Activated naive CD8-positive, alpha-beta T cell treated with anti-CD3 and anti-CD28 coated beads, Interleukin-2, amount 10 ng/mL, durations not matched to agents 7 days and 5 days (primary cell): Measurements from ENCODE around the gene IL3RA. TPM values are rescaled to one million over a fixed set of nuclear protein-coding genes. Genes with fewer than 3 reads are reported as not detected.
"Not testable (repeated sequence)": the region's sequence is repeated elsewhere in the genome, so short reads cannot be mapped to it uniquely, and the experiment has no call there.

Source experiments
- ATAC-seq: fragments of 150-1000 bp; cut with Tn5 transposase; one replicate; pipeline ENCODE4 v1.10.0; 2021; ENCODE audit warnings: low read depth, moderate library complexity
- POLR2A ChIA-PET: fragments of 350-600 bp; sonication (Branson Sonifier 250); formaldehyde crosslinking; loops from one replicate; lab custom pipeline; 2021; ENCODE audit warnings: antibody characterized with exemption; lab: Charles Lee
- DNase-seq: peaks from one replicate; pipeline ENCODE4 v3.0.0; 2021
- H3K27ac Mint-ChIP-seq: one replicate; pipeline ENCODE4 v1.8.0; 2022; ENCODE audit warnings: mild to moderate bottlenecking, mixed read lengths
- H3K27me3 Mint-ChIP-seq: one replicate; pipeline ENCODE4 v1.8.0; 2022; ENCODE audit warnings: mild to moderate bottlenecking, moderate library complexity, mixed read lengths
- H3K36me3 Mint-ChIP-seq: one replicate; pipeline ENCODE4 v1.8.0; 2021; ENCODE audit warnings: mild to moderate bottlenecking, mixed read lengths
- H3K4me1 Mint-ChIP-seq: one replicate; pipeline ENCODE4 v1.8.0; 2021; ENCODE audit warnings: mixed read lengths
- H3K4me3 Mint-ChIP-seq: one replicate; pipeline ENCODE4 v1.8.0; 2022; ENCODE audit warnings: mild to moderate bottlenecking, moderate library complexity, mixed read lengths
- H3K9me3 Mint-ChIP-seq: one replicate; pipeline ENCODE4 v1.8.0; 2021; ENCODE audit warnings: mixed read lengths
- total RNA-seq, 2 experiments: library from RNA; stranded (reverse); gene quantifications; one replicate each; pipeline ENCODE4 v1.2.3, GENCODE V29; 2021

Gene IL3RA
- total RNA-seq, 2 experiments from 2014 or later, result 0.17 to 0.77 TPM

DNA sequence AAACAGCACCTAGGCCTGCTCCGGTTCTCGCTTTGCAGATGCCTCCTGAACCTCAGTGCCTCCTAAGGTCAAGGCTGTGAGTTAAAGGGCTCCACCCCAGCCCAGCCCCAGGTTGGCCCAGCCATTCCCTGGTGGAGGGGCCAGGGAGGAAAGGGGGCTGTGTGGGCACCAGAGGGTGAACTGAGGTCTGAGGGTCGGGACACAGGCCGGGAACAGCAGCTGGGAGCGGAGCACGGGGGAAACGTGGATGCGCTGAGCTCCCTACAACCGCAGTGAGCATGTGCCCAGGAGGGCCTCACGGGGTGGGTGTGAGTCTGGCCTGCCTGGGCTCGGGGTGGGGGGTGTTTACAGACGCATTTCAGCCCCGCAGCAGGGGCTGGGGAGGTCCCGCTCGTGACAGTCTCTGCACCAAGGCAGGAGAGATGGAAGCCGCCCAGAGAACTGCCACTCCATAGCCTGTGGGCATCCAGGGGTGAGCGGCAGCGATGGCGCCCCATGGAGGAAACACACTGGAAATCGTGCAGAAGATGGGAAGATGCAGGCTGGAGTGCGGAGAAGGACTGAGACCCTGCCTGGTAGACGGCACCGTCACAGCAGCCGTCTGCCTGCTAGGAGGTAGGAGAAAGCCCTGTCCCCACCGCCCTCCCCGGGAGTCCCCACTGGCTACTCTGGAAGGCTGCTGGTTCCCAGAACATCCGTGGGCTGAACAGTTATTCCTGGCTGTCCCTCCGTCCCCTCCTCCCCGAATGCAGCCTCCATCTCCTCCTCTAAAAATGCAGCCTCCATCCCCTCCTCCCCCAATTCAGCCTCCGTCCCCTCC is 65.2 kb downstream of the IL3RA start:
- Mint-ChIP-seq H3K27me3 (no peaks in the 10 kb centered on the region), H3K36me3 (peaks cover 4% of the 10 kb centered on the region), H3K27ac (no peak overlapping the region), H3K9me3 (no peaks in the 10 kb centered on the region), H3K4me1 (no peaks in the 10 kb centered on the region), H3K4me3 (no peak overlapping the region)
- ATAC-seq (no peak), DNase-seq (peak; percentile 26)
- POLR2A ChIA-PET, result no interaction called here

DNA sequence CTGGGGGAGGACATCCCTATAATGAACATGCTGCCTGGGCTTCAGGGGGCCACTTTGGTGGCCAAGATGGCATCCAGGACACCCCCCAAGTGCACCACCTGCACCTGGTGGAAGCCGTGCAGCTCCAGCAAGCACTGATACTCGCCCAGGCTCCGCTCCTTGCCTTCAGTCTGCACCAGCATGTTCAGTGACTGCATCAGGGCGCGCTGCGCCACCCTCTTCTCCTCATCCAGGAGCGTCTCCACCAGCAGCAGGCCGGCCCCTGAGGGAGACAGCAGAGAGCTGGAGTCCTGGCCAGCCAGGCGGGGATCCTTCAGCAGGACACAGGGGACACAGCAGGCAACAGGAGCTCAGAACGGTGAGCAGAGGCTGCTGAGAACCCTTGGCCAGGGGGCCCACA is 66.6 kb downstream of the IL3RA start:
- Mint-ChIP-seq H3K4me1 (no peaks in the 10 kb centered on the region), H3K27me3 (no peaks in the 10 kb centered on the region), H3K4me3 (no peak overlapping the region), H3K36me3 (peaks cover 4% of the 10 kb centered on the region), H3K27ac (no peak overlapping the region), H3K9me3 (no peaks in the 10 kb centered on the region)
- no peak for ATAC-seq
- POLR2A ChIA-PET, result no interaction called here
- DNase-seq, result peak; percentile 18

DNA sequence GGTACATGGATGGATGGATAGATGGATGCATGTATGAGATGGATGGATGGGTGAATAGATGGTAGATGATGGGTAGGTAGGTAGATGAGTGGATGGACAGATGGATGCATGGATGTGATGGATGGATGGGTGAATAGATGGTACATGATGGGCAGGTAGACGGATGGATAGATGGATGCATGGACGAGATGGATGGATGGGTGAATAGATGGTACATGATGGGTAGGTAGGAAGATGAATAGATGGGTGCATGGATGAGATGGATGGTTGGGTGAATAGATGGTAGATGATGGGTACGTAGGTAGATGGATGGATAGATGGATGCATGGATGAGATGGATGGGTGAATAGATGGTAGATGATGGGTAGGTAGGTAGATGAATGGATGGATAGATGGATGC is 67.3 kb downstream of the IL3RA start:
- POLR2A ChIA-PET, ATAC-seq, H3K27me3 Mint-ChIP-seq, H3K27ac Mint-ChIP-seq, H3K4me1 Mint-ChIP-seq, H3K9me3 Mint-ChIP-seq, H3K4me3 Mint-ChIP-seq, DNase-seq, H3K36me3 Mint-ChIP-seq: not testable (repeated sequence)

DNA sequence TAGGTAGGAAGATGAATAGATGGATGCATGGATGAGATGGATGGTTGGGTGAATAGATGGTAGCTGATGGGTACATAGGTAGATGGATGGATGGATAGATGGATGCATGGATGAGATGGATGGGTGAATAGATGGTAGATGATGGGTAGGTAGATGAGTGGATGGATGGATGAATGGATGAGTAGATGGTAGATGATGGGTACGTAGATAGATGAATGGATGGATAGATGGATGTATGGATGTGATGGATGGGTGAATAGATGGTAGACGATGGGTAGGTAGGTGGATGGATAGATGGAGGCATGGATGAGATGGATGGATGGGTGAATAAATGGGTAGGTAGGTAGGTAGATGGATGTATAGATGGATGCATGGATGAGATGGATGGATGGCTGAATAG is 69.2 kb downstream of the IL3RA start:
- H3K4me1 Mint-ChIP-seq, POLR2A ChIA-PET, H3K4me3 Mint-ChIP-seq, DNase-seq, H3K9me3 Mint-ChIP-seq, H3K27me3 Mint-ChIP-seq, H3K27ac Mint-ChIP-seq, ATAC-seq, H3K36me3 Mint-ChIP-seq: not testable (repeated sequence)

DNA sequence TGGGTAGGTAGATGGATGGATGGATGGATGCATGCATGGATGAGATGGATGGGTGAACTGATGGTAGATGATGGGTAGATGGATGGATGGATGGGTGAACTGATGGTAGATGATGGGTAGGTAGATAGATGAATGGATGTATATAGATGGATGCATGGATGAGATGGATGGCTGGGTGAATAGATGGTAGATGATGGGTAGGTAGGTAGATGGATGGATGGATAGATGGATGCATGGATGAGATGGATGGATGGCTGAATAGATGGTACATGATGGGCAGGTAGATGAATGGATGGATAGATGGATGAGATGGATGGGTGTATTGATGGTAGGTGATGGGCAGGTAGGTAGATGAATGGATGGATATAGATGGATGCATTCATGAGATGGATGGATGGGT is 70.5 kb downstream of the IL3RA start:
- POLR2A ChIA-PET, result no interaction called here
- no peak for ATAC-seq
- Mint-ChIP-seq H3K36me3 (peaks cover 2% of the 10 kb centered on the region), H3K4me3 (no peak overlapping the region), H3K27ac (no peak overlapping the region), H3K9me3 (no peaks in the 10 kb centered on the region), H3K27me3 (no peaks in the 10 kb centered on the region), H3K4me1 (no peaks in the 10 kb centered on the region)
- DNase-seq, result no peak

DNA sequence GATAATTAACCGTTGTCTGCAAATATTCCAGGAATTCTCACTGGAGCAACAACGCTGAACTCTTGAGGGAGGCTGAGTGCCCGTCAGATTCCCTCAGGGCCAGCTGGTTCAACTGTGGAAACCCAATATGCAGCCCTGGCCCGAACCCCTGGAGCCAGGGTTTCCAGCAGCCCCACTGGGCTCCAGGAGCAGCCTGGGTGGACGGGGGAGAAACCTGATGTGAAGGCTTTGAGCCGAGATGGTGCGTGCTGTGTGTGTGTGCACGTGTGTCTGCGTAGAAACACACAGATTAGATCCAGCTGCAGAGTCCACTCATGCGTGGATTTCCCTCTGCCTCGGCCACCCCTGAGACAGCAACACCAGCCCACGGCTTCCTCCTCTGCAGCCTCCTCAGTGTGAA is 74.7 kb downstream of the IL3RA start:
- POLR2A ChIA-PET, result no interaction called here
- Mint-ChIP-seq H3K9me3 (no peaks in the 10 kb centered on the region), H3K27me3 (no peaks in the 10 kb centered on the region), H3K4me3 (no peak overlapping the region), H3K27ac (no peak overlapping the region), H3K36me3 (peaks cover 16% of the 10 kb centered on the region), H3K4me1 (no peaks in the 10 kb centered on the region)
- ATAC-seq (no peak), DNase-seq (peak; percentile 14)

DNA sequence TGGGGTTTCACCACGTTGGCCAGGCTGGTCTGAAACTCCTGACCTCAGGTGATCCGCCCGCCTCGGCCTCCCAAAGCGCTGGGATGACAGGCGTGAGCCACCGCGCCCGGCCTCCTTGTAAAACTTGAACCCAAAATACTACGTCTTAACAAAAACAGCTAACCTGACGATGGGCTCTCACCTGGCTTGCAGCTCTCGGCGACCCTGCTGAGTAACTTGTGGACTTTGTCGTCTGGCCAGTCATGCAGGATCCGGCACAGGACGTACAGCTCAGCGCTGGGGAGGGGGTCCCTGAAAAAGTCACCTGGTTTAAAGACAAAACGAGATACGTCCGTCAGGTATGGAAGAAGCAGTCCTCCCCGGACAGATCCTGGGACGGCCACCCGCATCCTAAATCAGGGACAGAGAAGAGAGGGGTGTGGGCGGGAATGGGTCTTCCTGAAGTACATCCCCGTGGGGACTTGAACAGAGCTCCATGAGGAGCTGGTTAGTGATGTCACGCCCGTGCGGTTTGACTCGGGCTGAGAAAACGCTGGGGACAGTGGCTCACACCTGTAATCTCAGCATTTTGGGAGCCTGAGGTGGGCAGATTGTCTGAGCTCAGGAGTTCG is 76.1 kb downstream of the IL3RA start:
- Mint-ChIP-seq H3K27me3 (no peaks in the 10 kb centered on the region), H3K27ac (no peak overlapping the region), H3K4me3 (no peak overlapping the region), H3K36me3 (peaks cover 16% of the 10 kb centered on the region), H3K4me1 (no peaks in the 10 kb centered on the region), H3K9me3 (no peaks in the 10 kb centered on the region)
- ATAC-seq (no peak), DNase-seq (peak; percentile 20)
- POLR2A ChIA-PET, result no interaction called here

DNA sequence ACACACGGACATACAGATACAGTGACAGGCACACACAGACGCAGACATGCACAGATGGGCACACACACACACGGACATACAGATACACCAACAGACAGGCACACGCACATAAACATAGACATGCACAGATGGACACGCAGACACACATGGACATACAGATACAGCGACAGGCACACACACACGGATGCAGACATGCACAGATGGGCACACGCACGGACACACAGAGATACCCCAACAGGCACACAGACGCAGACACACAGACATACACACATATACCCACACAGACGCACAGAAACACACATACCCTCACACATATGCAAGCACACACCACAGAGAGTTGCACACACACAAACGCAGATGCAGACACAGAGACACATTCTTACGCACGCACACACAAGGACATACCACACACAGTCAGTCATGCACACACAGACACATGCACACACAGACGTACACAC is 79.8 kb downstream of the IL3RA start:
- Mint-ChIP-seq H3K4me1 (peaks cover 5% of the 10 kb centered on the region), H3K4me3 (no peak overlapping the region), H3K27ac (no peak overlapping the region), H3K9me3 (peaks cover 3% of the 10 kb centered on the region), H3K36me3 (peaks cover 34% of the 10 kb centered on the region), H3K27me3 (no peaks in the 10 kb centered on the region)
- DNase-seq, result peak; percentile 11
- POLR2A ChIA-PET, result no interaction called here
- no peak for ATAC-seq

DNA sequence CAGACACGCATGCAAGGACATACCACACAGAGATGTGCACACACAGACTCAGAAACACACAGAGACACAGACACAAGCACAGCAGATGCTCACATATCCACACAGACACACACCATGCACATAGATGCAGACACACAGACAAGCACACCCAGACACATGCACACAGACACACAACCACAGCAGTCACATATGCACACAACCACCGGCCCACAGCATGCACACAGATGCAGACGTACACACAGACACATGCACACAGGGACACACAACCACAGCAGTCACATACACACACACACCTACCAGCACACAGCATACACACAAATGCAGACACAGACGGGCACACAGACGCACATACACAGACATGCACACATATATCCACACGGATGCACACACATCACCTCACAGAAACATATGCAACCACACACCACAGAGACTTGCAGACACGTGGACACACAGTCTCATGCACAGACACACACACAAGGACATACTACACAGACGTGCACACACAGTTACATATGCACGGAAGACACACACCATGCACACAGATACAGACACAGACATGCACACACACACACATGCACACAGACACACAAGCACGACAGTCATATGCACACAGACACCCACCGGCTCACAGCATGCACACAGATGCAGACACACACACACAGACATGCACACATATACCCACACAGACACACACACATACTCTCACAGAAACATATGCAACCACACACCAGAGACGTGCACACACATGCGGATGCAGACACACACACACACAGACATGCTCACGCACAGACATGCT is 80.6 kb downstream of the IL3RA start:
- POLR2A ChIA-PET, result no interaction called here
- DNase-seq, result peak; percentile 7
- H3K27me3 Mint-ChIP-seq, result no peaks in the 10 kb centered on the region
- peaks cover 6% of the 10 kb centered on the region for H3K9me3 Mint-ChIP-seq
- peaks cover 42% of the 10 kb centered on the region for H3K36me3 Mint-ChIP-seq
- H3K4me1 Mint-ChIP-seq, result peaks cover 6% of the 10 kb centered on the region
- H3K27ac Mint-ChIP-seq, result no peak overlapping the region
- no peak for ATAC-seq
- no peak overlapping the region for H3K4me3 Mint-ChIP-seq

DNA sequence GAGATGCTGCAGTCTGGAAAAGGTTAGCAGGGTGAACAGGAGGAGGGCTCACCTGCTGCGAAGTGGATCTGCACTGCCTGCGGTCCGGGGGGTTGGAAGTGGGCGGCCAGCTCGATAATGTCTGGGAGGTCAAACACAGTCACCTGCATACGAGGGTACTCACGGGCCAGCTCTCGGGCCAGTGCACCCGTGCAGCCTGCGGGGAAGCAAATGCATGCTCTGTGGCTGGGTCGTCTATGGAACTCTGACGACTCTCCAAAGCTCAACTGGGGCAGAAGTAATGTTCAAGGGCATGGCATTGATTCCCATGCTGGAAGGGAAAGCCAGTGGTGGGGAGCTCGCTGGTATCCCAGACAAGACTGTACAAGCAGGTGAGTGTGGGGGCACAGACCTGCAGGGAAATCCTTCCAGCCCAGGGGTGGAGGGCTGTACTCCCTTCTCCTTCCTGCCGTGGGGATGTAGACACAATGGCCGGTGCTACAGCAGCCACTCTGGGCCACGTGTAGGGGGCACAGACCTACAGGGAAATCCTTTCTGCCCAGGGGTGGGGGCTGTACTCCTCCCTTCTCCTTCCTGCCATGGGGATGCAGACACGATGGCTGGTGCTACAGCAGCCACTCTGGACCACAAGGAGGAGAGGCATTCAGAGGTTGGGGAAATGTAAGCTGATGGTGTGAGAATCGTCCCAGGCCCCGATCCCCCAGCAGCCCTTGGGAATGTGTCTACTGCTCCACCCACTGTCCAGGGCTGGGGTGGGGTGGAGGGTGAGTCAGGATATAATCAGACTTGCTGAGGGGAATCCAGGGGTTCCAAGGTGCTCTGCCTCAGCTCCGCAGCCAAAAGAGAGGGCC is 81.6 kb downstream of the IL3RA start:
- POLR2A ChIA-PET, result no interaction called here
- H3K4me1 Mint-ChIP-seq, result peaks cover 6% of the 10 kb centered on the region
- DNase-seq, result peak; percentile 20
- no peak overlapping the region for H3K27ac Mint-ChIP-seq
- no peak overlapping the region for H3K4me3 Mint-ChIP-seq
- H3K9me3 Mint-ChIP-seq, result peaks cover 8% of the 10 kb centered on the region
- no peaks in the 10 kb centered on the region for H3K27me3 Mint-ChIP-seq
- H3K36me3 Mint-ChIP-seq, result peaks cover 47% of the 10 kb centered on the region
- no peak for ATAC-seq

DNA sequence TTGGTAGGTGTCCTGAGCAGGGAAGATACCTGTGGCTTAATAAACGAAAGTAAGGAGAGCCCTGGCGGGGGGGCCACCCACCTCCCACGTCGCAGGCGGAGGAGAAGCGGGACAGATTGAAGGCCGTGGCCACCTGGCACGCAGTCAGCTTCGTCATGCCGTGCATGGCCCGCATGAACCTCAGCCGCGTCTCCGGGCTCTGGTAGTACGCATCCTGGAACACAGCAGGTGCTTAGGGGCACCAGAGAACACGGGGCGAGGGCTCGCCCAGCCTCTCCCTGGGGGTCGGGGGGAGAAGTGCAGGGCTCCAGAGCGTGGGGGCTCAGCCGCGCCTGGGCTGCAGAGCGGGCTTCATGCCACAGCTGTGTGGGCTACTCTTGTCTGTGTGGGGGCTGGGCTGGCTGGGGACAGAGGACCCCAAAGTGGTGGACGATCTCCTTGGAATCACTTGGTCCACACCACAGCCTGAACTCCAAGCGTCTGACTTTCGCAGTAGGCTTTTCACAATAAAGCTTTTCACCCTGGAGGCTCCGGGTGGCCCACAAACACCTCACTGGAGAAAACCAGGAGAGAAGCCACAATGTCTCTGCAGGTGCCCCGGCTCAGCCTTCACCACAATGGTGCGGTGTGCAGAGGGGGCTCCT is 82.4 kb downstream of the IL3RA start:
- H3K4me1 Mint-ChIP-seq, result peaks cover 6% of the 10 kb centered on the region
- ATAC-seq, result peak; percentile 7
- peaks cover 50% of the 10 kb centered on the region for H3K36me3 Mint-ChIP-seq
- H3K27ac Mint-ChIP-seq, result no peak overlapping the region
- H3K4me3 Mint-ChIP-seq, result no peak overlapping the region
- peaks cover 16% of the 10 kb centered on the region for H3K9me3 Mint-ChIP-seq
- no peaks in the 10 kb centered on the region for H3K27me3 Mint-ChIP-seq
- peak; percentile 27 for DNase-seq
- POLR2A ChIA-PET, result no interaction called here

DNA sequence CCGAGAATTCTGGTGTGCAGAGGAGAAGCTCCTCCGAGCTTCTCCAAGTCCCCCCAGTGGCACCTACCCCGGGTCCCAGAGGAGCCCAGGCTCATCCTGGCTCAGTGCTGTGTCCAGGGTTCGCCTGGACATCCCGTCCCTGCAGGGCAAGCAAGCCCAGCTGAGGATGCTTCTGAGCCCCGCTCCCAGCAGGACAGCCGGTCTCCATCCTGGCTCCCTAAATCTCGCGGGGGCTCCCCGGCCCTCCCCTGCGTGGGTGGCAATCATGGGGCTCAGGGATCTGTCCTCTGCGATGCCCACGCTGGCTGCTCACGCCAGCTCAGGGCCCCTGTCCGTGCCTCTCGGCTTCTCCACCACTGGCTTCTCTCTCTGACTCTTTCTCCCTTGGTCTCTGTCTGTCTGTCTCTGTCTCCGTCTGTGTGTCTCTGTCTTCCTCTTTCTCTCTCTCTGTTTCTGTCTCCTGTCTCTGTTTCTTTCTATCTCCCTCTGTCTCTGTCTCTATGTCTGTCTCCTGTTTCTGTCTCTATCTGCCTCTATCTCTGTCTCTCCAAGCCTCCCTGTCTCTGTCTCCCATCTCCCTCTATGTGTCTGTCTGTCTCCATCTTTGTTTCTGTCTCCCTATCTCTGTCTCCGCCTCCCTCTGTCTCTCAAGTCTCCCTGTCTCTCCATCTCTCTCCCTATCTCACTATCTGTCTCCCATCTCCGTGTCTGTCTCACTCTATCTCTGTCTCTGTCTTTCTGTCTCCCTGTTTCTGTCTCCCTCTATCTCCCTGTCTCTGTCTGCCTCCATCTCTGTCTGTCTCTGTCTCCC is 83.2 kb downstream of the IL3RA start:
- H3K36me3 Mint-ChIP-seq, result peaks cover 53% of the 10 kb centered on the region
- DNase-seq (peak; percentile 25), ATAC-seq (no peak)
- H3K9me3 Mint-ChIP-seq, result peaks cover 21% of the 10 kb centered on the region
- H3K27ac Mint-ChIP-seq, result peak overlapping the region; percentile 46
- POLR2A ChIA-PET, result no interaction called here
- no peak overlapping the region for H3K4me3 Mint-ChIP-seq
- H3K4me1 Mint-ChIP-seq, result peaks cover 6% of the 10 kb centered on the region
- no peaks in the 10 kb centered on the region for H3K27me3 Mint-ChIP-seq
